ENCODE measurements around the gene GRB14.

- TF ChIP-seq CTCF (IDR thresholded peaks at IDR 0.05; ENCODE audit: low read depth, low read length): peak; percentile 56
- no peak for TF ChIP-seq POLR2A (IDR thresholded peaks at IDR 0.05; ENCODE audit: extremely low read depth, insufficient read length)
Observed at GRCh38 chr2:164538240-164538866, 82.9 kb downstream of the GRB14 start.
